HepG2 (cell line): ENCODE data around the gene IFT122. TPM values are rescaled to one million over a fixed set of nuclear protein-coding genes. Genes with fewer than 3 reads are reported as not detected.

Experiments
- ATAC-seq: fragments of 200-7000 bp; cut with Tn5 transposase; 3 replicates; pipeline ENCODE4 v1.9.1; 2020; ENCODE audit warnings: mild to moderate bottlenecking, moderate library complexity
- BruUV-seq: library from RNA; stranded (reverse); fragments of 400-500 nt; replicated peaks from 2 replicates; lab custom pipeline; 2021; lab: Mats Ljungman, UMichigan
- CTCF ChIA-PET: fragments of 300-600 bp; formaldehyde crosslinking; extraction: SDS; loops from one replicate; lab custom pipeline; 2021; ENCODE audit warnings: low total read pairs, inconsistent platforms, low intra/inter-chr PET ratio; lab: Yijun Ruan, JAX
- POLR2A ChIA-PET: fragments of 350-600 bp; sonication (Branson Sonifier 250); formaldehyde crosslinking; loops from one replicate; lab custom pipeline; 2020; ENCODE audit warnings: antibody characterized with exemption, inconsistent platforms; lab: Yijun Ruan, JAX
- DNase-seq: peaks from one replicate; pipeline ENCODE4 v3.0.0-alpha.2; 2015; ENCODE audit warnings: low spot score
- FAIRE-seq: peaks from 3 replicates; lab custom pipeline; 2011; peaks lifted over from hg19 to GRCh38; lab: Jason Lieb, UNC
- H2AFZ ChIP-seq: one replicate; pipeline ENCODE4 v1.6.1; 2011; ENCODE audit warnings: low read length, inconsistent platforms
- H3K27ac ChIP-seq: fragments of 300-600 bp; 3 replicates; pipeline ENCODE4 v1.8.0; 2011; ENCODE audit warnings: mixed run types, mild to moderate bottlenecking, mixed read lengths, low read length, inconsistent platforms; ENCODE audit not compliant: insufficient read depth; ENCODE audit errors: extremely low read length
- H3K27me3 ChIP-seq, 2 experiments: fragments of 200-600 bp in 1 of 2; 2 replicates in 1 of 2; 3 replicates in 1 of 2; pipeline versions ENCODE4 v1.6.0 to v1.8.0; 2011; ENCODE audit warnings: low read length in 2 of 2, mild to moderate bottlenecking in 2 of 2, moderate library complexity in 2 of 2, inconsistent platforms in 1 of 2; ENCODE audit not compliant: insufficient read depth in 2 of 2, control insufficient read depth in 1 of 2
- H3K36me3 ChIP-seq, 2 experiments: fragments of 200-600 bp in 1 of 2; replicated peaks in 1 of 2; 2 replicates in 1 of 2; 3 replicates in 1 of 2; pipeline versions ENCODE4 v1.5.1 to v1.8.0; 2011; ENCODE audit warnings: low read length in 2 of 2, inconsistent platforms in 1 of 2; ENCODE audit not compliant: insufficient read depth in 2 of 2, control insufficient read depth in 1 of 2
- H3K4me1 ChIP-seq: 2 replicates; pipeline ENCODE4 v1.5.1; 2012; ENCODE audit warnings: low read length, inconsistent platforms; ENCODE audit not compliant: insufficient read depth
- H3K4me2 ChIP-seq: 2 replicates; pipeline ENCODE4 v1.6.0; 2011; ENCODE audit warnings: low read depth, low read length, inconsistent platforms
- H3K4me3 ChIP-seq, 3 experiments: fragments of 200-600 bp in 1 of 3; sonication (generic), shearing (Covaris generic) in 1 of 3; replicated peaks in 1 of 3; 2 replicates each; pipeline ENCODE4 v1.5.1; 2011 to 2016; ENCODE audit warnings: low read length in 3 of 3, inconsistent platforms in 2 of 3, low read depth in 2 of 3, mild to moderate bottlenecking in 2 of 3, control low read depth in 1 of 3, mixed read lengths in 1 of 3; ENCODE audit not compliant: insufficient read depth in 1 of 3
- H3K79me2 ChIP-seq: one replicate; pipeline ENCODE4 v1.6.1; 2011; ENCODE audit warnings: low read length, inconsistent platforms; ENCODE audit not compliant: insufficient read depth
- H3K9ac ChIP-seq: 2 replicates; pipeline ENCODE4 v1.6.0; 2011; ENCODE audit warnings: mild to moderate bottlenecking, low read depth, low read length, inconsistent platforms; ENCODE audit not compliant: insufficient read depth
- H3K9me3 ChIP-seq: 2 replicates; pipeline ENCODE4 v1.5.1; 2012; ENCODE audit warnings: mild to moderate bottlenecking, low read length
- H4K20me1 ChIP-seq: 2 replicates; pipeline ENCODE4 v1.6.0; 2011; ENCODE audit warnings: inconsistent platforms, mild to moderate bottlenecking, low read length, moderate library complexity; ENCODE audit not compliant: insufficient read depth
- FOXK2 ChIP-seq: fragments of 450-650 bp; IDR thresholded peaks from 2 replicates; pipeline ENCODE4 v1.6.1; 2016
- KDM4B ChIP-seq: sonication (generic); formaldehyde crosslinking; IDR thresholded peaks from 2 replicates; pipeline ENCODE4 v1.4.0; 2020; ENCODE audit warnings: missing genetic modification reagents
- KLF13 ChIP-seq: sonication (generic); formaldehyde crosslinking; IDR thresholded peaks from 2 replicates; pipeline ENCODE4 v1.4.0; 2020; ENCODE audit warnings: mild to moderate bottlenecking, missing genetic modification reagents
- PAF1 ChIP-seq: IDR thresholded peaks from 2 replicates; pipeline ENCODE4 v1.6.1; 2016; ENCODE audit warnings: missing genetic modification reagents, missing compliant biosample characterization
- RXRA ChIP-seq: sonication (generic); formaldehyde crosslinking; IDR thresholded peaks from 2 replicates; pipeline ENCODE4 v1.5.1; 2020; ENCODE audit warnings: missing genetic modification reagents
- ZFP37 ChIP-seq: sonication (generic); formaldehyde crosslinking; IDR thresholded peaks from 2 replicates; pipeline ENCODE4 v1.4.0; 2020; ENCODE audit warnings: missing genetic modification reagents, borderline replicate concordance
- ZNF547 ChIP-seq: sonication (generic); formaldehyde crosslinking; IDR thresholded peaks from 2 replicates; pipeline ENCODE4 v1.5.1; 2020; ENCODE audit warnings: mild to moderate bottlenecking, missing genetic modification reagents
- WGBS: methylation state at CpG from one replicate; pipeline ENCODE4 v1.1.6; 2017; ENCODE audit warnings: low lambda C conversion rate; 5-methylcytosine and 5-hydroxymethylcytosine counted together
- in situ Hi-C: cut with HindIII; loops from 2 replicates; pipeline ENCODE4 v1.10.0; 2017; ENCODE audit warnings: low pct_unique_long_range_greater_than_20kb; ENCODE audit not compliant: extremely low pct_ligation_motif_present
- intact Hi-C: fragments of 100-400 bp; cut with micrococcal nuclease; formaldehyde crosslinking; loops from one replicate; pipeline ENCODE4 v1.10.0; 2022; ENCODE audit not compliant: unreplicated experiment
- polyA plus RNA-seq, 8 experiments: library from polyadenylated mRNA; depleted of rRNA in 3 of 8; stranded (reverse) in 7 of 8; unstranded in 1 of 8; fragments of >200 nt; fragmentation: Illumina TruSeq in 4 of 8; extraction: Trizol in 4 of 8; gene quantifications; 2 replicates each; pipeline versions ENCODE4 v1.2.1 to v1.2.3, GENCODE V29; 2011 to 2016; ENCODE audit warnings: low read depth in 4 of 8, missing spikeins in 1 of 8, mixed read lengths in 1 of 8; ENCODE audit not compliant: insufficient read depth in 1 of 8
- total RNA-seq, 5 experiments: library from RNA; depleted of rRNA; stranded (reverse); fragments of >200 nt; fragmentation: Illumina TruSeq; extraction: Trizol; gene quantifications; 2 replicates each; pipeline ENCODE4 v1.2.3, GENCODE V29; 2016; ENCODE audit warnings: low read depth in 1 of 5
- TF ChIP-seq, protein P1 (sequence below): sonication (generic); formaldehyde crosslinking; IDR thresholded peaks from 2 replicates; pipeline ENCODE4 v1.5.1; 2020; ENCODE audit warnings: mild to moderate bottlenecking, missing genetic modification reagents, moderate library complexity
- TF ChIP-seq, protein P2 (sequence below): sonication (generic); formaldehyde crosslinking; IDR thresholded peaks from 2 replicates; pipeline ENCODE4 v1.5.1; 2020; ENCODE audit warnings: missing genetic modification reagents, mild to moderate bottlenecking, borderline replicate concordance
- TF ChIP-seq, protein P3 (sequence below): conservative IDR thresholded peaks from 2 replicates; pipeline ENCODE4 v1.6.1; 2018; ENCODE audit warnings: missing genetic modification reagents
- TF ChIP-seq, protein P4 (sequence below): sonication (generic); formaldehyde crosslinking; IDR thresholded peaks from 2 replicates; pipeline ENCODE4 v1.5.0; 2020; ENCODE audit warnings: missing genetic modification reagents, mild to moderate bottlenecking, borderline replicate concordance
- TF ChIP-seq, protein P5 (sequence below): sonication (generic); formaldehyde crosslinking; IDR thresholded peaks from 2 replicates; pipeline ENCODE4 v1.5.1; 2020; ENCODE audit warnings: missing genetic modification reagents, mild to moderate bottlenecking, borderline replicate concordance
- TF ChIP-seq, protein P6 (sequence below): sonication (generic); formaldehyde crosslinking; IDR thresholded peaks from 2 replicates; pipeline ENCODE4 v1.5.0; 2020; ENCODE audit warnings: mild to moderate bottlenecking, missing genetic modification reagents, borderline replicate concordance

The IFT122 gene
- total and polyA plus RNA-seq, 2 of the 13 experiments (the other 11 are each of a cell fraction or from before 2014, with no cell fraction given) = 10.1 to 10.3 TPM

DNA sequence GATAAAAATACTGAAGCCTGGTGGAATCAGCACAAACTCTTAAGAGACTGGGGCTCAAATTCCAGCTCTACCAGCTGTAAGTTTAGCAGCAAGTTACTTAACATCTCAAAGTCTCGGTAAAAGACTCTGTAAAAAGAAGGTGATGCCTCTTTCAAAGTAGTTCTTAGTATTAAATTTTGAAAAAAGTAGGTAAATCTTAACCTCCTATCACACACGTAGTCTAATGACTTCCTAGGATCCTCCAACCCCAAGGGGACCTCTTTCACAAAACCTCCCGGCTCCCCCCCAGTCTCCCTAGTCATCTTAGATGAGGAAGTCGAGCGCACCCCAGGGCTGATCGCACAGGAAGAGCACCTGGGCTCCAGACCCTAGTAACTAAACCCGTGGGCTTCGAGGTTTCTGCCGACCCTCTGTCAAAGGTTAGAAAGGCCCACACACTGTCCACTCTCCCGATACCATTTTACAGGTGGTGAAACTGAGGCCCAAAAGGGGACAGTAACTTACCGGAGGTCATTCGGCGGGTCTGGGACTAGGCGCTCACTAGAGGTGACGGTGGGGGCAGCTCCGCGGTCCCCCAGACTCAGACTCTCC is 703 bp upstream of the IFT122 start:
- WGBS = under 1% methylated on average over 12 of the region's 17 CpGs
- no peak overlapping the region for H2AFZ ChIP-seq
- BruUV-seq = TSS peak; percentile 49
- H3K27me3 ChIP-seq = no peaks in the 10 kb centered on the region; a peak in 1 of 5 replicates
- CTCF ChIA-PET = no interaction called here
- H3K27ac ChIP-seq = peak overlapping the region; percentile 75
- H3K4me1 ChIP-seq = peaks cover 62% of the 10 kb centered on the region
- FAIRE-seq = no peak
- in situ Hi-C loops = no loop called here
- intact Hi-C loops = no loop called here
- peak overlapping the region; percentile 88 for H3K9ac ChIP-seq
- H3K9me3 ChIP-seq = no peaks in the 10 kb centered on the region
- ATAC-seq = peak; percentile 28
- peaks cover 26% of the 10 kb centered on the region for H3K79me2 ChIP-seq
- H3K36me3 ChIP-seq = peaks cover 5 to 19% of the 10 kb centered on the region in 2 experiments; a peak in 4 of 5 replicates
- POLR2A ChIA-PET = interaction anchor here (0.6 to 2.9 kb wide), 15 partner anchors 9 to 187 kb away, joined by 3 to 26 read pairs (median 6); partner anchors contain the start of gene EFCAB12
- no peak for DNase-seq
- H3K4me3 ChIP-seq = peak overlapping the region; percentile 86 to 96 (median 90)
- H3K4me2 ChIP-seq = peak overlapping the region; percentile 65
- no peaks in the 10 kb centered on the region for H4K20me1 ChIP-seq
- TF ChIP-seq, protein P1, sequence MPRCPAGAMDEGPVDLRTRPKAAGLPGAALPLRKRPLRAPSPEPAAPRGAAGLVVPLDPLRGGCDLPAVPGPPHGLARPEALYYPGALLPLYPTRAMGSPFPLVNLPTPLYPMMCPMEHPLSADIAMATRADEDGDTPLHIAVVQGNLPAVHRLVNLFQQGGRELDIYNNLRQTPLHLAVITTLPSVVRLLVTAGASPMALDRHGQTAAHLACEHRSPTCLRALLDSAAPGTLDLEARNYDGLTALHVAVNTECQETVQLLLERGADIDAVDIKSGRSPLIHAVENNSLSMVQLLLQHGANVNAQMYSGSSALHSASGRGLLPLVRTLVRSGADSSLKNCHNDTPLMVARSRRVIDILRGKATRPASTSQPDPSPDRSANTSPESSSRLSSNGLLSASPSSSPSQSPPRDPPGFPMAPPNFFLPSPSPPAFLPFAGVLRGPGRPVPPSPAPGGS = no peak
- TF ChIP-seq, protein P2, sequence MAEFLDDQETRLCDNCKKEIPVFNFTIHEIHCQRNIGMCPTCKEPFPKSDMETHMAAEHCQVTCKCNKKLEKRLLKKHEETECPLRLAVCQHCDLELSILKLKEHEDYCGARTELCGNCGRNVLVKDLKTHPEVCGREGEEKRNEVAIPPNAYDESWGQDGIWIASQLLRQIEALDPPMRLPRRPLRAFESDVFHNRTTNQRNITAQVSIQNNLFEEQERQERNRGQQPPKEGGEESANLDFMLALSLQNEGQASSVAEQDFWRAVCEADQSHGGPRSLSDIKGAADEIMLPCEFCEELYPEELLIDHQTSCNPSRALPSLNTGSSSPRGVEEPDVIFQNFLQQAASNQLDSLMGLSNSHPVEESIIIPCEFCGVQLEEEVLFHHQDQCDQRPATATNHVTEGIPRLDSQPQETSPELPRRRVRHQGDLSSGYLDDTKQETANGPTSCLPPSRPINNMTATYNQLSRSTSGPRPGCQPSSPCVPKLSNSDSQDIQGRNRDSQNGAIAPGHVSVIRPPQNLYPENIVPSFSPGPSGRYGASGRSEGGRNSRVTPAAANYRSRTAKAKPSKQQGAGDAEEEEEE (CRISPR knock-in tag) = no peak
- TF ChIP-seq, protein P3, sequence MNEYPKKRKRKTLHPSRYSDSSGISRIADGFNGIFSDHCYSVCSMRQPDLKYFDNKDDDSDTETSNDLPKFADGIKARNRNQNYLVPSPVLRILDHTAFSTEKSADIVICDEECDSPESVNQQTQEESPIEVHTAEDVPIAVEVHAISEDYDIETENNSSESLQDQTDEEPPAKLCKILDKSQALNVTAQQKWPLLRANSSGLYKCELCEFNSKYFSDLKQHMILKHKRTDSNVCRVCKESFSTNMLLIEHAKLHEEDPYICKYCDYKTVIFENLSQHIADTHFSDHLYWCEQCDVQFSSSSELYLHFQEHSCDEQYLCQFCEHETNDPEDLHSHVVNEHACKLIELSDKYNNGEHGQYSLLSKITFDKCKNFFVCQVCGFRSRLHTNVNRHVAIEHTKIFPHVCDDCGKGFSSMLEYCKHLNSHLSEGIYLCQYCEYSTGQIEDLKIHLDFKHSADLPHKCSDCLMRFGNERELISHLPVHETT = no peak
- TF ChIP-seq RXRA (CRISPR knock-in tag) (no peak), KDM4B (CRISPR knock-in tag) (no peak), PAF1 (CRISPR knock-in tag) (no peak), ZFP37 (CRISPR knock-in tag) (no peak), KLF13 (CRISPR knock-in tag) (no peak), FOXK2 (no peak), ZNF547 (CRISPR knock-in tag) (no peak)
- TF ChIP-seq, protein P4, sequence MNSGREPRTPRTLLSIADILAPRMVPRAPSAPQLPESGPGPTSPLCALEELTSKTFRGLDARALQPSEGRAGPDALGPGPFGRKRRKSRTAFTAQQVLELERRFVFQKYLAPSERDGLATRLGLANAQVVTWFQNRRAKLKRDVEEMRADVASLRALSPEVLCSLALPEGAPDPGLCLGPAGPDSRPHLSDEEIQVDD (CRISPR knock-in tag) = no peak; the same call in 1 of the 2 replicates
- TF ChIP-seq, protein P5, sequence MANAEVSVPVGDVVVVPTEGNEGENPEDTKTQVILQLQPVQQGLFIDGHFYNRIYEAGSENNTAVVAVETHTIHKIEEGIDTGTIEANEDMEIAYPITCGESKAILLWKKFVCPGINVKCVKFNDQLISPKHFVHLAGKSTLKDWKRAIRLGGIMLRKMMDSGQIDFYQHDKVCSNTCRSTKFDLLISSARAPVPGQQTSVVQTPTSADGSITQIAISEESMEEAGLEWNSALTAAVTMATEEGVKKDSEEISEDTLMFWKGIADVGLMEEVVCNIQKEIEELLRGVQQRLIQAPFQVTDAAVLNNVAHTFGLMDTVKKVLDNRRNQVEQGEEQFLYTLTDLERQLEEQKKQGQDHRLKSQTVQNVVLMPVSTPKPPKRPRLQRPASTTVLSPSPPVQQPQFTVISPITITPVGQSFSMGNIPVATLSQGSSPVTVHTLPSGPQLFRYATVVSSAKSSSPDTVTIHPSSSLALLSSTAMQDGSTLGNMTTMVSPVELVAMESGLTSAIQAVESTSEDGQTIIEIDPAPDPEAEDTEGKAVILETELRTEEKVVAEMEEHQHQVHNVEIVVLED (CRISPR knock-in tag) = no peak
- TF ChIP-seq, protein P6, sequence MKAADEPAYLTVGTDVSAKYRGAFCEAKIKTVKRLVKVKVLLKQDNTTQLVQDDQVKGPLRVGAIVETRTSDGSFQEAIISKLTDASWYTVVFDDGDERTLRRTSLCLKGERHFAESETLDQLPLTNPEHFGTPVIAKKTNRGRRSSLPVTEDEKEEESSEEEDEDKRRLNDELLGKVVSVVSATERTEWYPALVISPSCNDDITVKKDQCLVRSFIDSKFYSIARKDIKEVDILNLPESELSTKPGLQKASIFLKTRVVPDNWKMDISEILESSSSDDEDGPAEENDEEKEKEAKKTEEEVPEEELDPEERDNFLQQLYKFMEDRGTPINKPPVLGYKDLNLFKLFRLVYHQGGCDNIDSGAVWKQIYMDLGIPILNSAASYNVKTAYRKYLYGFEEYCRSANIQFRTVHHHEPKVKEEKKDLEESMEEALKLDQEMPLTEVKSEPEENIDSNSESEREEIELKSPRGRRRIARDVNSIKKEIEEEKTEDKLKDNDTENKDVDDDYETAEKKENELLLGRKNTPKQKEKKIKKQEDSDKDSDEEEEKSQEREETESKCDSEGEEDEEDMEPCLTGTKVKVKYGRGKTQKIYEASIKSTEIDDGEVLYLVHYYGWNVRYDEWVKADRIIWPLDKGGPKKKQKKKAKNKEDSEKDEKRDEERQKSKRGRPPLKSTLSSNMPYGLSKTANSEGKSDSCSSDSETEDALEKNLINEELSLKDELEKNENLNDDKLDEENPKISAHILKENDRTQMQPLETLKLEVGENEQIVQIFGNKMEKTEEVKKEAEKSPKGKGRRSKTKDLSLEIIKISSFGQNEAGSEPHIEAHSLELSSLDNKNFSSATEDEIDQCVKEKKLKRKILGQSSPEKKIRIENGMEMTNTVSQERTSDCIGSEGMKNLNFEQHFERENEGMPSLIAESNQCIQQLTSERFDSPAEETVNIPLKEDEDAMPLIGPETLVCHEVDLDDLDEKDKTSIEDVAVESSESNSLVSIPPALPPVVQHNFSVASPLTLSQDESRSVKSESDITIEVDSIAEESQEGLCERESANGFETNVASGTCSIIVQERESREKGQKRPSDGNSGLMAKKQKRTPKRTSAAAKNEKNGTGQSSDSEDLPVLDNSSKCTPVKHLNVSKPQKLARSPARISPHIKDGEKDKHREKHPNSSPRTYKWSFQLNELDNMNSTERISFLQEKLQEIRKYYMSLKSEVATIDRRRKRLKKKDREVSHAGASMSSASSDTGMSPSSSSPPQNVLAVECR (CRISPR knock-in tag) = no peak
